ENCODE measurements around the gene IFIT1. TPM values are rescaled to one million over a fixed set of nuclear protein-coding genes. Genes with fewer than 3 reads are reported as not detected.
A peak's percentile ranks its signal among the peaks of the same experiment; 100 is the strongest.
"Not testable (repeated sequence)": the region's sequence is repeated elsewhere in the genome, so short reads cannot be mapped to it uniquely, and the experiment has no call there.

The IFIT1 gene
- polyA plus RNA-seq, 4 donors, result 15.0 to 24.1 (median 19.7) TPM

GRCh38 chr10:89393898-89394297 is 1.5 kb downstream of the IFIT1 start:
- no peak for DNase-seq (ENCODE audit: low read depth in 4 of 4, low spot score in 3 of 4)

- DNase-seq (ENCODE audit: low read depth in 4 of 4, low spot score in 3 of 4), result no peak
Observed at GRCh38 chr10:89395141-89395540, 2.7 kb downstream of the IFIT1 start.

- no peak for DNase-seq (ENCODE audit: low read depth in 4 of 4, low spot score in 3 of 4)
Observed at GRCh38 chr10:89398003-89398749, 5.8 kb downstream of the IFIT1 start.

DNA sequence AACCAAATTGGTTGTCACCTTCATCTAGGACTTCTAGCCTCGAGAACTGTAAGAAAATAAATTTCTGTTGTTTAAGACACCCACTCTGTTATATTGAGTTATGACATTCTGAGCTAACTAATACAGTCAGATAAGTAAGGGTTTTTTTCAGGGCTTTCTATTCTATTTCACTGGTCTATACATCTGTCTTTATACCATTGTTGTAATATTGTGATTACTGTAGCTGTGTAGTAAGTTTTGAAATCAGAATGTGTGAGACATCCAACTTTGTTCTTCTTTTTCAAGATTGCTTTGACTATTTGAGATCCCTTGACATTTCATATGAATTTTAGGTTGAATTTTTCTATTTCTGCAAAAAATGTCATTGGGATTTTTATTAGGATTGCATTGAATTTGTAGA is 7.5 kb downstream of the IFIT1 start:
- DNase-seq (ENCODE audit: low read depth in 4 of 4, low spot score in 3 of 4), result no peak

DNA sequence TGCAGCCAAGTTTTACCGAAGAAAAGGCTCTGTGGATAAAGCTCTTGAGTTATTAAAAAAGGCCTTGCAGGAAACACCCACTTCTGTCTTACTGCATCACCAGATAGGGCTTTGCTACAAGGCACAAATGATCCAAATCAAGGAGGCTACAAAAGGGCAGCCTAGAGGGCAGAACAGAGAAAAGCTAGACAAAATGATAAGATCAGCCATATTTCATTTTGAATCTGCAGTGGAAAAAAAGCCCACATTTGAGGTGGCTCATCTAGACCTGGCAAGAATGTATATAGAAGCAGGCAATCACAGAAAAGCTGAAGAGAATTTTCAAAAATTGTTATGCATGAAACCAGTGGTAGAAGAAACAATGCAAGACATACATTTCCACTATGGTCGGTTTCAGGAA is 10.6 kb downstream of the IFIT1 start:
- no peak for DNase-seq (ENCODE audit: low read depth in 4 of 4, low spot score in 3 of 4)

DNA sequence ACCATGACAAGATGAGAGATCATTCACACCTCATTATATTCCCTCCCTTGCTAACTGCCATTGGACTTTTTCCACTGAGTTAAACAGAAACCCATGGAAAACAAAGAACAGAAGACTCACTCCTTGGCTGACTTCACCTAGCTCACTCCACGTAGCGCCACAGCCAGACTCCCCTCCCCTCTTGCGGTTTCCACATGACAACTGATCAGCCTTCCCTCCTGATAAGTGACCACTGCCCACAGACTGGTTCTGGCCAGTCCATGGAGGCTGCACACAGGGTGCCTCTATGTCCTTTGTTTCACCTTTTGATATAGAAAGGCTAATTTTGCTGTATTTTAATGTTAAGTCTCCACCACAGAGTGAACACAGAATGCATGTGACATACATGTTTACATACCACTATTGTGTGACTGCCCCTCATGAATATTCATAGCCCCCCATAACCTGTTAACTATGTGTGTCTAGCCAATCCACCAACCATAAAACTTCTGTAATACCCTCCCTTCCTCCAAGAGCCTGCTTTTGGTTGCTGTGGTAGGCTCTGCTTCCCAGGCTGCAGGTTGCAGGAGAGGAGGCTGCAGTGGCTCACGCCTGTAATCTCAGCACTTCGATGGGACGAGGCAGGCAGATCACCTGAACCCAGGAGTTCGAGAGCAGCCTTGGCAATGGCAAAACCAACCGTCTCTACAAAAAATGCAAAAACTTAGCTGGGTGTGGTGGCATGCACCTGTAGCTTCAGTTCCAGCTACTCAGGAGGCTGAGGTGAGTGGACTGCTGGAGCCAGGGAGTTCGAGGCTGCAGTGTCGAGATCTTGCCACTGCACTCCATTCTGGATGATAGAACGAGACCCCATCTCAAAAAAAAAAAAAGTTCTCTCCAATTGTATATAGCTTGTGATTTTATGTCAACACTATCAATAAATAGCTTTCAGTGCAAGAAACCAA is 12.0 kb downstream of the IFIT1 start:
- no peak for DNase-seq (ENCODE audit: low read depth in 4 of 4, low spot score in 3 of 4)

DNA sequence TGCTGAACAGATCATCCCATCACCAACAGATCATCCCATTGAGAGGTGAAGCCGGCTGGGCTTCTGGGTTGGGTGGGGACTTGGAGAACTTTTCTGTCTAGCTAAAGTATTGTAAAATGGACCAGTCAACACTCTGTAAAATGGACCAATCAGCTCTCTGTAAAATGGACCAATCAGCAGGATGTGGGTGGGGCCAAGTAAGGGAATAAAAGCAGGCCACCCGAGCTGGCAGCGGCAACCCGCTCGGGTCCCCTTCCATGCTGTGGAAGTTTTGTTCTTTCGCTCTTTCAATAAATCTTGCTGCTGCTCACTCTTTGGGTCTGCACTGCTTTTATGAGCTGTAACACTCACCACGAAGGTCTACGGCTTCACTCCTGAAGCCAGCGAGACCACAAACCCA is 13.8 kb downstream of the IFIT1 start:
- DNase-seq (ENCODE audit: low read depth in 4 of 4, low spot score in 3 of 4), result not testable (repeated sequence)

GRCh38 chr10:89407792-89408191 is 15.4 kb downstream of the IFIT1 start:
- not testable (repeated sequence) for DNase-seq (ENCODE audit: low read depth in 4 of 4, low spot score in 3 of 4)

DNA sequence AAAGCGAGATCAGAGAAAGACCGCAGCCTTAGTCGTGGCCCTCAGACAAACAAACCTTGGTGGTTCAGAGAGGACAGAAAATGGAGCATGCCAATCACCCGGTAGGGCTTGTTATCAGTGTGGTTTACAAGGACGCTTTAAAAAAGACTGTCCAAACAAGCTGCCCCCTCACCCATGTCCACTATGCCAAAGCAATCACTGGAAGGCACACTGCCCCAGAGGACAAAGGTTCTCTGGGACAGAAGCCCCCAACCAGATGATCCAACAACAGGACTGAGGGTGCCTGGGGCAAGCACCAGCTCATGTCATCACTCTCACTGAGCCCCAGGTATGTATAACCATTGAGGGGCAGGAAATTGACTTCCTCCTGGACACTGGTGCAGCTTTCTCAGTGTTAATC is 16.9 kb downstream of the IFIT1 start:
- DNase-seq (ENCODE audit: low read depth in 4 of 4, low spot score in 3 of 4), result not testable (repeated sequence)

DNA sequence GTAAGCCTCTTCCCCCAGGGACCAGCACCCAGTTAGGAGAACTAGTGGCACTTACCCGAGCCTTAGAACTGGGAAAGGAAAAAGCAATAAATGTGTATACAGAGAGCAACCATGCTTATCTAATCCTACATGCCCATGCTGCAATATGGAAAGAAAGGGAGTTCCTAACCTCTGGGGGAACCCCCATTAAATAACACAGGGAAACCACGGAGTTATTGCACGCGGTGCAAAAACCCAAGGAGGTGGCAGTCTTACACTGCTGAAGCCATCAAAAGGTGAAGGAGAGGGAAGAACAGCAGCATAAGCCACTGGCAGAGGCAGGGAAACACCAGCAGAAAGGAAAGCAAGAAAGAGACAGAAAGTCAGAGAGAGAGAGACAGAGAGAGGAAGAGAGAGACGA is 18.1 kb downstream of the IFIT1 start:
- DNase-seq (ENCODE audit: low read depth in 4 of 4, low spot score in 3 of 4), result not testable (repeated sequence)

DNA sequence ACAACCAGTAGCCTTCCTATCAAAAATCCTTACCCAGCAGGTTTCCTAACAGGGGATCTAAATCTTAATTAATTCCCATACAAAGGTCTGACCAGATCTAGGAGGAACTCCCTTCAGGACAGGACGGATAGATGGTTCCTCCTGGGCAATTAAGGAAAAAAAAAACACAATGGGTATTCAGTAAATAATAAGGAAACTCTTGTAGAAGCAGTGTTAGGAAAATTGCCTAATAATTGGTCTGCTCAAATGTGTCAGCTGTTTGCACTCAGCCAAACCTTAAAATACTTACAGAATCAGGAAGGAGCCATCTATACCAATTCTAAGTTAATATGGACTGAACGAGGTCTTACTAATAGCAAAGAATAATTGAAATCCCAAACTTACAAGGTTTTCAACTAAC is 18.7 kb downstream of the IFIT1 start:
- DNase-seq (ENCODE audit: low read depth in 4 of 4, low spot score in 3 of 4), result not testable (repeated sequence)

DNA sequence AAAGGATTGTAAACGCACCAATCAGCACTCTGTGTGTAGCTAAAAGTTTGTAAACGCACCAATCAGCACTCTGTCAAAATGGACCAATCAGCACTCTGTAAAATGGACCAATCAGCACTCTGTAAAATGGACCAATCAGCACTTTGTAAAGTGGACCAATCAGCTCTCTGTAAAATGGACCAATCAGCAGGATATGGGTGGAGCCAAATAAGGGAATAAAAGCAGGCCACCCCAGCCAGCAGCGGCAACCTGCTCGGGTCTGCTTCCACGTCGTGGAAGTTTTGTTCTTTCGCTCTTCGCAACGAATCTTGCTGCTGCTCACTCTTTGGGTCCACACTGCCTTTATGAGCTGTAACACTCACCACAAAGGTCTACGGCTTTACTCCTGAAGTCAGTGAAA is 19.9 kb downstream of the IFIT1 start:
- not testable (repeated sequence) for DNase-seq (ENCODE audit: low read depth in 4 of 4, low spot score in 3 of 4)

DNA sequence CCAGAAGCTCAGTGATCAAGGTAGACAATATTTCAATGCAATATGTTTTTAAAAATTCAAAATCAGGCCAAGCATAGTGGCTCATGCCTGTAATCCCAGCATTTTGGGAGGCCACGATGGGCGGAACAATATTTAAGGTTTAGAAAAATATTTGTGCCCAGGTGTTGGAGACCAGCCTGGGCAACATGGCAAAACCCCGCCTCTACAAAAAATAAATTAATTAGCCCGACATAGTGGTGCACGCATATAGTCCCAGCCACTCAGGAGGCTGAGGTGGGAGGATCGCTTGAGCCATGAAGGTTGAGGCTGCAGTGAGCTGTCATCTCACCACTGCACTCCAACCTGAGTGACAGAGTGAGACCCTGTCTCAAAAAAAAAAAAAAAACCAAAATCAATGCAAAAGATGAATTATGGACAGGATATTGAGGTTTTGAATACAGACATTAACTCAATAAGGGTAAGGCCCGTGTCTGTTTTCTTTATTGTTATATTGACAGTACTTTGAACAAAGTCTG is 21.0 kb downstream of the IFIT1 start:
- DNase-seq (ENCODE audit: low read depth in 4 of 4, low spot score in 3 of 4), result no peak

DNA sequence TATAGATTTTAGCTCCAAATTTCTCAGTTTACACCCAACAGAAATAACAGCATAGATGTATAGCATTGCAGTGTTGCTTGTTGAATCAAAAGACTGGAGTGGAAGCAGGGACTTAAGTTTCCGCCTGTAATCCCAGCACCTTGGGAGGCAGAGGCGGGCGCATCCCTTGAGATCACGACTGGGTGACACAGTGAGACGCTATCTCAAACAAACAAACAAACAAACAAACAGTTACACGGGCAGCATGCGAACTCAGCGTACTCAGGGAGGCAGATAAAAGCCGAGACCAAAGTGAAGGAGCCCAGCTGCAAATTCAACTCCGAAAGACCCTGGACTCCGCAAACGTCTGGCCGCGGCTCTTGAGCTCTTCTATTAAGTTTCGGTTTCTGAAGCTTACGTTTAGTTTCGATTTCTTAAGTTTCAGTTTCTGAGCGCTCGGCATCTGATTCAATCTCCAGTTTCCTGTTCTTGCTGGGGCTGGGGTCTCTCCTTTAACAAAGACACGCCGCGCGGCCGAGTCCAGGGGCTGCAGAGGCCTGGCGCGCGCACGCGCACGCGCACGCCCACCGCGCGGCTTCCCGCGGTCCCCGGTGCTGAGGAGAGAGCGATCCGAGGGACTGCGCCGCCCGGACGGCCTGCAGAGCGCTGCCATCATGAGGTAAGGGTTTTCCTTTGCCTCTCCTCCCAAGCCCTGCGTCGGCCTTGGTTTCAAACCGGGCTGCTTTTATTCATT is 21.9 kb downstream of the IFIT1 start, which contains the start of gene IFIT5:
TSS of gene IFIT5 (plus strand) at position 423 of the 733 bp plus-strand sequence. CDS start at position 654, 231 bp downstream.
- DNase-seq (ENCODE audit: low read depth in 4 of 4, low spot score in 3 of 4), result peak; percentile 69 to 80 (median 77)

DNA sequence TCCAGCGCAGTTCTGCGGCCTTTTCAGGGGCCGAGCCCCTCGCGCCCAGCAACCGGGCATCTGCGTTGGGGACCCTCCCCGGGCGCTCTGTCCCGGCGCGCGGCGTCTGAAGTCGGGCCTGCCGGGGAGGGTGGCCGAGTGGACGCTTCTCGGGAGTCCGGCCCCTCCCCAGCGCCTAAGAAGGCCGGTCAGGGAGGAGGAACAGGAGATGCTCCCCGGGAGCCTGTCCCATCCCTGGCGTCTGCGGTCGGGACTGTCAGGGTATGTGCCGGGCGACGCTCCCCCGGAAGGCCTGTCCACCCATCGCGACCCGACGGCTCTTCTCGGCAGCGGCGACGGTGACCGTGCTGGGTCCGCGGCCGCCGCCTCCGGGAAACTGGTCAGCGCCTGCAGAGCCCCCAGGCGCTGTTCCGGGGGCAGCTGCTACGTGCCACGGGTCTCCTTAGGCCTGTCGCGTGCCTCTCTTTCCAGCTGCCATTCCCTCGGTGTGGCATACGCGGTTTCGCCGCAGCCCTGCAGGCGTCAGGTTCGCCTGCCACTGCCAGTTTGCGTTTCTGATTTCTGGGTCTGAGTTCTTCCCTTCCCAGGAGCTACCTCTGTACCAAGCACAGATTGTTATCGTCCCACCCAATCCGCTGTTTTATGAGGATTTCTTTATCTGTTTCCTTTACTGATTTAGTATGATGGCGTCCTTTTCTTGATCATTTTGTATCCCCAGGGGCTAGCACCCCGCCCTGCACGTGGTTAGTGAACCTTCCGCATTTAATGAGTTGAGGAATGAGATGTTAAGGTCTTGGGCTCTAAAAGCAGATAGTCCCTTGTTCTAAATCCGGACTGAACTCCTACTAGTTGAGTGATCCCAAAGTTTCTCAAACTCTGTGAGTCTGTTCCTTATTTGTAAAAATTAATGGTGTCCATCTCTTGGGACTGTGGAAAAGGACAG is 22.7 kb downstream of the IFIT1 start:
- DNase-seq (ENCODE audit: low read depth in 4 of 4, low spot score in 3 of 4), result no peak

DNA sequence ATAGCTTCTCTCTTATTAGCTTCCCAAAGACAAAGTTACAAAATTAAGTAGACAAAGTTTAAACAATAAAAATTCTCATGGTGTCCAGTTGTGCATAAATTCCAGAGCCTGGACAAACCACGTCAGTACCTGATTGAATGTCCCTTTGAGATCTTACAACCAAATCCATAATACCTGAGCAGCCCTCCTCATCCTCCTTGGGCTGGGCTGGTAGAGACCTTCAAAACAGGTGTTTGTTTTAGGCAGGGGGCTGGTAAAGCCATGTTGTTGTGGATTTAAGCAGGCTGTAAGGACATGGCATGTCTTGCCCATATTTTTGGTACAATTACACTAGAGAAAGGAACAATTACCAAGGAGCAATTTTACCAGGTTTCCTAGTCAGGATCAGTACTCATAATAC is 24.0 kb downstream of the IFIT1 start:
- DNase-seq (ENCODE audit: low read depth in 4 of 4, low spot score in 3 of 4), result no peak

GRCh38 chr10:89419548-89419947 is 27.1 kb downstream of the IFIT1 start:
- DNase-seq (ENCODE audit: low read depth in 4 of 4, low spot score in 3 of 4), result no peak

GRCh38 chr10:89421018-89421476 is 28.6 kb downstream of the IFIT1 start:
- DNase-seq (ENCODE audit: low read depth in 4 of 4, low spot score in 3 of 4), result no peak

DNA sequence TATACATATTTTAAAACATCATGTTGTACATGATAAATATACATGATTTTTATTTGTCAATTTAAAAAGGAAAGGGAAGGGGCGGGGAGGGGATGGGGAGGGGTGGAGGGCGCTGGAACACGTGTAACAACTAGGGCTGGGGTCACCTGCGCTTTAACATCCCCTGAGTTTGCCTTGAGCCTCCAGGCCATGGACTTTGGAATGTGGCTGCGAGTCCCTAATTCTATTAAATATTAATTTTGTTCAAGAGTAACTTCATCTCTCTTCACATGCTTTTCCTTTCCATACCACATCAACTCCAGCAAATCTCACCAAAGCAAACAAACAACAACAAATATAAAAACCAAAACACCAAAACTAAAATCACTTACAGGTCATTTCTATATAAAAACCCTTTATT is 32.6 kb downstream of the IFIT1 start:
- DNase-seq (ENCODE audit: low read depth in 4 of 4, low spot score in 3 of 4), result no peak

Data from right renal pelvis (tissue), 4 donors.